NCI-H526 (cell line): ENCODE data around the gene ACTRT2.

Experiments
- DNase-seq, 2 experiments: peaks; one replicate each; lab custom pipeline; 2025; lab: John Stamatoyannopoulos, UW

ACTRT2 gene

DNA sequence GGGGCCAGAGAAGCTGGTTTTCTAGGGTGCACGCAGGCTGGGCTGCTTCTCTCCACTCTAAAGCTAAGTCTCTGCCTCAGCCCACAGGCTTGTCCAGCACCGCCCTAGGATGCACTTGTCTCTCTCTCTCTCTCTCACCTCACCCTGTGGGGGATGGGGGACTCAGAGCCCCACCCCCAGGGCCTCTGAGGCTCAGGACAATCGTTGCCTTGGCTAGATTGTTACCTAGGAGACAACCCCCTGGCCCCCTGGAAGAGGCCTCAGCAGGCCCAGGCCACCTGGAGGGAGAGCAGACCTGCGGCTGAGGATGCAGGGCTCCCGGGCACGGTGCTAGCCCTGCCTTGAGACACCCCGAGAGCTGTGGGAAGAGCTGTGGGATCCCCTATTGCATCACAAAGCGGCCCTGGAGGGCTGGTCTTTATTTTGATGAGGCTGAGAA, at the start of gene ACTRT2:
Gene ACTRT2, plus strand, starts transcription at position 235 of the 439 bp plus-strand sequence. CDS start 220 bp downstream, outside the sequence.
- no peak for DNase-seq

GRCh38 chr1:2971609-2972008, 49.7 kb upstream of the ACTRT2 start:
- DNase-seq, result no peak

GRCh38 chr1:2972011-2972878, 49.0 kb upstream of the ACTRT2 start:
- DNase-seq, result no peak

GRCh38 chr1:2972879-2973575, 48.2 kb upstream of the ACTRT2 start:
- DNase-seq, result no peak

GRCh38 chr1:2973601-2974593, 47.4 kb upstream of the ACTRT2 start:
- no peak for DNase-seq

- DNase-seq, result no peak
These were observed 46.5 kb upstream of the ACTRT2 start for GRCh38 chr1:2974701-2975301.

DNA sequence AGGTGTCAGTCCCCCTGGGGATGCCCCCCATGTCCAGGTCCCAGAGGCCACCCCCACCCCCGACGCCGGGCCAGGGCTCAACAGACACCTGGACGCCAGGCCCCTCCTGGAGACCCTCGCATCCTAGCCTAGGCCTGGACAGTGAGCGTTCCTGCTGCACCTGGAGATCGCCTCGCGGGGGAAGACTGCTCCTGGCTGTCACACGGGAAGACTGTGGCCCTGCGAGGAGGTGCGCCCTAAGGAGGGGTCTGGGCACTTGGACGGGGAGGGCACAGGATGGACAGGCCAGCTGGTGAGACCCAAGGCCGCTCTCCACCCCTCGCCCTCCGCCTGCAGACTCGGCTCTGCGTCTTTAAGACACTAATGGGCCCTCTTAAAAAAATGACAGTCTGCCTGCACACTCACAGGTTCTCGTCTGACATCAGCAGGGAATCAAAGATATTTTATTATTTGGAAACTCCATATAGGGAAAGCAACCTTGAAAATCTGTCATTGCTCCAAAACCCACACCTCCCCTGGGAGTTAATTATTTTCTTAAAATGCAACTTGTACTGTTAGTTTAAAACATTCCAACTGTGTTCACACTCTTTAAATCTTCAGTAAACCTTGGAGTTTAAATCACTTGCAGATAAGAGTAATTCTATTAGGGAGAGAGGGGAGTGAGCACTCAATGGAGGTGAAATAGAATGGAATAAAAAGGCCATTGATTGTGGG, 45.6 kb upstream of the ACTRT2 start:
- DNase-seq, result no peak

- no peak for DNase-seq
These were observed 45.1 kb upstream of the ACTRT2 start for GRCh38 chr1:2976180-2976562.

- DNase-seq, result no peak
These were observed 43.2 kb upstream of the ACTRT2 start for GRCh38 chr1:2977886-2978611.

- DNase-seq, result no peak
These were observed 42.5 kb upstream of the ACTRT2 start for GRCh38 chr1:2978691-2979190.

- DNase-seq, result no peak
These were observed 41.8 kb upstream of the ACTRT2 start for GRCh38 chr1:2979191-2980072.

DNA sequence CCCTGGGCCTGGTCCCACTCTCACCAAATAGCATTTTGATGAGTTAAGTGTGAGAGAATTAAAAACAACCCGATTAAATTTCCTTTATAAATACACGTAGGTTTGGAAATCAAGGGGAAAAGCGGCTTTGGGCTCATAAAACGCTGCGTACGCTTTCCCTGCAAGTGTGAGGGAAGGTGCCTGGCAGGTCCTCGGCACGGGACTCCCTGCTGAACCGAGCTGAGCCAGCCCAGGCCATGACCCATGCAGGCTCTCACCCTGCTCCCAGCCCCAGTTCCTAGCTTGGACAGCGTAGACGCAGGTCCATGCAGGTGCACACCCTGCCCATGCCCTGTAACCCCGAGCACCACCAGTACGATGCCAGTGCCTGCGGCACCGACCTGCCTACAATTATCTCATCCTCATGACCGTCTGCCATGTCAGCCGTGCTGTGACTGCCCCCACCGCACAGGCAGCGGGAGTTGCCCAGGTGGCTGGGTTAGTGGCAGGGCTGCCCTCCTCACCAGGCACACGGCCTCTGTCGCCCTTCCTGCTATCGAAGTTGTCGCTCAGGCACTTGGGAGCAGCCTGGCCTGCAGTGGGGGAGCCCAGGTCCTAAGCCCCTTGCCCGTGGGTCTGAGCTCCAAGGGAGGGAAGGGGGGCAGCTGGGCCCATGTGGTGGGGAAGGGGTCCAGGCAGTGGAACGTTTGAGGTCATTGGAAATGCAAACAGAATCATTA, 41.0 kb upstream of the ACTRT2 start:
- DNase-seq, result no peak

DNA sequence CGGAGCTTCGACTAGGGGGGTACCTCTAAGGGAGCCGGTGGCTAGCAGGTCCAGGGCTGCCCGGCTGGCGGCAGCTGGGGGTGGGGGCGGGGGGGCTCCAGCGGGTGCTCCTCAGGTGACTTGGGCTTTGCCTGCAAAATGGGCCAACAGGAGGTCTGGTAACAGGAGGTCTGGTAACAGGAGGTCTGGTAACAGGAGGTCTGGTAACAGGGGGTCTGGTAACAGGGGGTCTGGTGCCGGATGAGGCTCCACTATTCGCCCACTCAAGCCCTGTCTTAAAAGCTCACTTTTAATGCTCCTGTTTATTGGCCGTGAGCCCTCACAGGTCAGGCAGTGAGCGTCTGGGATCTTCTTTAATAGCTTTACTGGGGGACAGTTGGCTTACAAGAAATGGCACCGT, 40.4 kb upstream of the ACTRT2 start:
- no peak for DNase-seq

- DNase-seq, result no peak
These were observed 39.9 kb upstream of the ACTRT2 start for GRCh38 chr1:2981388-2981787.

GRCh38 chr1:2981981-2982614, 39.2 kb upstream of the ACTRT2 start:
- no peak for DNase-seq

DNA sequence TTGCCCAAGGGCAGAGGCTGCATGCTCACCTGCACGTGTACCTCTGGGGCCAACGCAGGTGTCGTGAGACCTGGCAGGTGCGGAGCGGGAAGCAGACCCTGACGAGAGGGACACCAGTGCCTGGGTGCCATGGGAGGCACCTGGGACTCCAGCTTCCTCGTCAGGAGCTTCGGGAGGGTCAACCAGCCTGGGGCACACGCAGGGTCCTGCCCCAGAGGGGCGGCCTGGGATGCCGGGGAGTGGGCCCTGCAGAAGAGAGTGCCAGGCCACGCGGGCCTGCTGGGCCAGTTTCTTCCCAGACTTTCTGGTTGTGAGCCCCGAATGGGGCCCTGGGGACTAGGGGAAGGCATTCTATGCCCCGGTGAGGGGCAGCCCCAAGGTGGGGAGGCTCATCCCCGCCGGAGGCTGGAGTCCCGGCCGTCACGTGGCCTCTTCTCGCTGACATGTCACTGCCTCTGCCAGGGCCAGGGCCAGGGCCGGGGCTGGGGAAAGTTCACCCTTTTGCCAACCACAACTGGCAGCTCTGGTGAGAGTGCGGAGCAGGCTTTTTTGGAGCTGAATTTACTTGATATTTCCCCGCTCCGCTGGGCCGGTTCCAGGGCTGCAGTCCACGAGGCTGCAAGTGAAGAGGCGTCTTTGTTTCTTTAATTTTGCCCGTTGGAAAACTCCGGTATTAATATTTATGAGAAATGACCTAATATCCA, 38.5 kb upstream of the ACTRT2 start:
- DNase-seq, result no peak

- DNase-seq, result no peak
These were observed 38.0 kb upstream of the ACTRT2 start for GRCh38 chr1:2983319-2983705.
